K562 (cell line): ENCODE results near the gene ZNF648. TPM values are rescaled to one million over a fixed set of nuclear protein-coding genes. Genes with fewer than 3 reads are reported as not detected.

Experiments used
- ATAC-seq: fragments of 200-7000 bp; cut with Tn5 transposase; 3 replicates; pipeline ENCODE4 v1.9.1; 2020; ENCODE audit warnings: moderate library complexity
- BruUV-seq: library from RNA; stranded (reverse); fragments of 400-500 nt; replicated peaks from 2 replicates; lab custom pipeline; 2021; lab: Mats Ljungman, UMichigan
- CTCF ChIA-PET: fragments of 300-600 bp; formaldehyde crosslinking; extraction: SDS; loops from one replicate; lab custom pipeline; 2021; ENCODE audit warnings: low intra/inter-chr PET ratio; lab: Yijun Ruan, JAX
- POLR2A ChIA-PET: fragments of 300-600, 350-650 bp; sonication (Branson Sonifier 250); formaldehyde crosslinking; extraction: SDS; loops from one replicate; lab custom pipeline; 2021; ENCODE audit warnings: antibody characterized with exemption, inconsistent platforms; lab: Yijun Ruan, JAX
- DNase-seq, 4 experiments: peaks; one replicate each; pipeline versions ENCODE4 v3.0.0 to v3.0.0-alpha.2; 2011 to 2018; ENCODE audit warnings: low spot score in 3 of 4, mixed read lengths in 3 of 4; ENCODE audit errors: extremely low read depth in 1 of 4
- FAIRE-seq: peaks from 2 replicates; lab custom pipeline; 2011; peaks lifted over from hg19 to GRCh38; lab: Jason Lieb, UNC
- H2AFZ ChIP-seq: 2 replicates; pipeline ENCODE4 v1.6.0; 2011; ENCODE audit warnings: low read depth, low read length, control low read depth, inconsistent platforms
- H3K27ac ChIP-seq: fragments of 200-600 bp; 3 replicates; pipeline ENCODE4 v1.8.0; 2011; ENCODE audit warnings: low read depth, mild to moderate bottlenecking, control low read depth, inconsistent platforms, low read length, moderate library complexity, mixed read lengths; ENCODE audit errors: extremely low read depth
- H3K27me3 ChIP-seq, 2 experiments: fragments of 300-600 bp in 1 of 2; 2 replicates in 1 of 2; 3 replicates in 1 of 2; pipeline versions ENCODE4 v1.6.0 to v1.8.0; 2011; ENCODE audit warnings: inconsistent platforms in 2 of 2, low read length in 2 of 2, mild to moderate bottlenecking in 1 of 2, mixed read lengths in 1 of 2, moderate library complexity in 1 of 2; ENCODE audit not compliant: control insufficient read depth in 2 of 2, insufficient read depth in 2 of 2
- H3K36me3 ChIP-seq: fragments of 300-600 bp; 3 replicates; pipeline ENCODE4 v1.8.0; 2011; ENCODE audit warnings: mild to moderate bottlenecking, low read length, inconsistent platforms; ENCODE audit not compliant: control insufficient read depth, insufficient read depth
- H3K4me1 ChIP-seq, 2 experiments: fragments of 200-600 bp in 1 of 2; replicated peaks in 1 of 2; 2 replicates in 1 of 2; 3 replicates in 1 of 2; pipeline versions ENCODE4 v1.5.1 to v1.8.0; 2011; ENCODE audit warnings: inconsistent platforms in 2 of 2, low read length in 2 of 2, mild to moderate bottlenecking in 1 of 2, mixed read lengths in 1 of 2, moderate library complexity in 1 of 2; ENCODE audit not compliant: control insufficient read depth in 2 of 2, insufficient read depth in 2 of 2
- H3K4me2 ChIP-seq: 2 replicates; pipeline ENCODE4 v1.6.1; 2011; ENCODE audit warnings: low read length, control low read depth, inconsistent platforms, mixed read lengths; ENCODE audit not compliant: insufficient read depth
- H3K4me3 ChIP-seq: fragments of 200-600 bp; sonication (generic), shearing (Covaris generic); 2 replicates; pipeline ENCODE4 v1.5.1; 2016; ENCODE audit warnings: control low read depth, inconsistent platforms
- H3K79me2 ChIP-seq: fragments of 200-600 bp; 3 replicates; pipeline ENCODE4 v1.8.0; 2011; ENCODE audit warnings: low read length, inconsistent platforms; ENCODE audit not compliant: control insufficient read depth, insufficient read depth
- H3K9ac ChIP-seq, 2 experiments: 2 replicates each; pipeline versions ENCODE4 v1.6.0 to v1.6.1; 2011; ENCODE audit warnings: low read depth in 2 of 2, low read length in 2 of 2, control low read depth in 1 of 2, inconsistent platforms in 1 of 2, mild to moderate bottlenecking in 1 of 2, mixed read lengths in 1 of 2; ENCODE audit not compliant: insufficient read depth in 1 of 2
- H3K9me1 ChIP-seq: one replicate; pipeline ENCODE4 v1.6.0; 2011; ENCODE audit warnings: inconsistent platforms, mild to moderate bottlenecking, low read length, moderate library complexity; ENCODE audit not compliant: control insufficient read depth, insufficient read depth
- H3K9me3 ChIP-seq: replicated peaks from 2 replicates; pipeline ENCODE4 v1.5.1; 2011; ENCODE audit warnings: low read depth, low read length, inconsistent platforms; ENCODE audit not compliant: control insufficient read depth, insufficient read depth
- H4K20me1 ChIP-seq: replicated peaks from 2 replicates; pipeline ENCODE4 v1.6.1; 2011; ENCODE audit warnings: low read length, inconsistent platforms, mixed read lengths; ENCODE audit not compliant: control insufficient read depth, insufficient read depth
- ARNT ChIP-seq, 2 experiments: fragments of 450-650 bp; IDR thresholded peaks; 2 replicates each; pipeline ENCODE4 v1.6.1; 2016; ENCODE audit warnings: mild to moderate bottlenecking in 1 of 2
- BRD4 ChIP-seq: fragments of 200-600 bp; sonication (generic); IDR thresholded peaks from 2 replicates; pipeline ENCODE4 v1.6.1; 2017; ENCODE audit warnings: inconsistent platforms
- E2F4 ChIP-seq: sonication (generic); formaldehyde crosslinking; IDR thresholded peaks from 2 replicates; pipeline ENCODE4 v1.8.0; 2022; ENCODE audit warnings: mild to moderate bottlenecking, low read depth, missing genetic modification reagents
- FOSL1 ChIP-seq: fragments of 200-800 bp; sonication (Bioruptor generic); conservative IDR thresholded peaks from 2 replicates; pipeline ENCODE4 v1.6.1; 2016; ENCODE audit warnings: missing genetic modification characterization, missing compliant biosample characterization
- NR2C2 ChIP-seq, 2 experiments: fragments of 200-800 bp in 1 of 2; sonication (Bioruptor generic) in 1 of 2; sonication (generic) in 1 of 2; formaldehyde crosslinking in 1 of 2; IDR thresholded peaks; 2 replicates each; pipeline versions ENCODE4 v1.6.1 to v1.8.0; 2016 to 2022; ENCODE audit warnings: mild to moderate bottlenecking in 1 of 2, missing compliant biosample characterization in 1 of 2, missing genetic modification characterization in 1 of 2, missing genetic modification reagents in 1 of 2
- NUFIP1 ChIP-seq: fragments of 450-650 bp; IDR thresholded peaks from 2 replicates; pipeline ENCODE4 v1.6.1; 2018; ENCODE audit not compliant: partially characterized antibody
- POLR2A ChIP-seq: fragments of 450-650 bp; conservative IDR thresholded peaks from 2 replicates; pipeline ENCODE4 v1.6.1; 2016
- RAD21 ChIP-seq, 2 experiments: fragments of 250-450 bp in 1 of 2; fragments of 450-650 bp in 1 of 2; sonication (Bioruptor Pico) in 1 of 2; formaldehyde crosslinking in 1 of 2; IDR thresholded peaks in 1 of 2; conservative IDR thresholded peaks in 1 of 2; 2 replicates each; pipeline versions ENCODE4 v1.4.0 to v1.8.0; 2020 to 2022; ENCODE audit warnings: mild to moderate bottlenecking in 2 of 2, moderate library complexity in 1 of 2
- RREB1 ChIP-seq: fragments of 250-450 bp; sonication (Bioruptor Pico); IDR thresholded peaks from 2 replicates; pipeline ENCODE4 v1.4.0; 2020
- TCFL5 ChIP-seq: fragments of 250-450 bp; sonication (Bioruptor Pico); conservative IDR thresholded peaks from 2 replicates; pipeline ENCODE4 v1.6.1; 2021; ENCODE audit warnings: mild to moderate bottlenecking, moderate library complexity, matching md5 sums
- WGBS: fragments of 100-300 bp; shearing (Covaris generic); methylation state at CpG from one replicate; pipeline ENCODE4 v1.1.6; 2016; ENCODE audit warnings: low coverage, mixed read lengths; ENCODE audit not compliant: insufficient coverage; ENCODE audit errors: missing lambda C conversion rate; 5-methylcytosine and 5-hydroxymethylcytosine counted together
- in situ Hi-C: fragments of 300-500 bp; cut with MboI; formaldehyde crosslinking; loops from 4 replicates; pipeline ENCODE4 v1.15.0; 2018; ENCODE audit warnings: inconsistent platforms, mixed read lengths
- intact Hi-C: fragments of 100-400 bp; cut with micrococcal nuclease; formaldehyde crosslinking; loops from 2 replicates; pipeline ENCODE4 v1.14.2; 2022
- polyA plus RNA-seq, 8 experiments: library from polyadenylated mRNA; depleted of rRNA in 4 of 8; stranded (reverse) in 5 of 8; unstranded in 3 of 8; fragments of >200 nt; fragmentation: Nextera tagmentation in 2 of 8; fragmentation: Illumina TruSeq in 1 of 8; extraction: Ambion mirVana in 2 of 8; extraction: Trizol in 1 of 8; gene quantifications; 2 replicates each; pipeline versions ENCODE4 v1.2.1 to v1.2.3, GENCODE V29; 2011 to 2014; ENCODE audit warnings: inconsistent platforms in 1 of 8, missing spikeins in 1 of 8
- total RNA-seq, 7 experiments: library from RNA; depleted of rRNA in 6 of 7; stranded (reverse); fragments of >200 nt in 6 of 7; fragmentation: Illumina TruSeq in 2 of 7; extraction: Trizol in 2 of 7; gene quantifications; 2 replicates each; pipeline versions ENCODE4 v1.2.1 to v1.2.3, GENCODE V29; 2011 to 2021; ENCODE audit warnings: low replicate concordance in 1 of 7
- TF ChIP-seq, protein P1 (sequence below): fragments of 450-650 bp; formaldehyde crosslinking; IDR thresholded peaks from 2 replicates; pipeline ENCODE4 v1.4.0; 2020; ENCODE audit warnings: mild to moderate bottlenecking, moderate library complexity

The ZNF648 gene
- total and polyA plus RNA-seq, 9 of the 15 experiments (the other 6 are each of a cell fraction or from before 2014, with no cell fraction given) = 0.06 to 0.27 (median 0.18) TPM; not detected in 2

DNA sequence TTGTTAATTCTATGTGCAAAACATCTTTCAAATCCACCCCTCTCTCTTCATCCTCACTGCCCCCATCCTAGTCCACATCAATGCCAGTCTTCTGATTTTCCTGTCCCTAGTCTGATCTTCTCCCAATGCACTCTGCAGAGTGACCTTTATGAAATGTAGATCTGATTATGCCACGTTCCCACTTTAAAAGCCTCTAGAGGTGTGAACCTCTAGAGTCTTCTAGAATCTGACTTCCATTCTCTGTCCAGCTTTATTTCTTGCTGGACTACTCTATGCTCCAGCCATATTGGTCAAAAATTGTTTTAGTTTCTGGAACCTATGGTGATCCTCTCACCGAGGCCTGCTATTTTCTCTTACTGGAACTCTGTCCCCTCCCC, 32.5 kb downstream of the ZNF648 start (continued):
- TF ChIP-seq NUFIP1 (no peak), POLR2A (no peak), BRD4 (no peak), ARNT (IDR thresholded peaks at IDR 0.05) (peak in 1 of 2 experiments; percentile 93; a peak in 1 of 4 replicates), FOSL1 (tag) (no peak), NR2C2 (CRISPR knock-in tag; IDR thresholded peaks at IDR 0.05) (no peak), NR2C2 (tag; IDR thresholded peaks at IDR 0.05) (no peak)
- TF ChIP-seq, protein P1, sequence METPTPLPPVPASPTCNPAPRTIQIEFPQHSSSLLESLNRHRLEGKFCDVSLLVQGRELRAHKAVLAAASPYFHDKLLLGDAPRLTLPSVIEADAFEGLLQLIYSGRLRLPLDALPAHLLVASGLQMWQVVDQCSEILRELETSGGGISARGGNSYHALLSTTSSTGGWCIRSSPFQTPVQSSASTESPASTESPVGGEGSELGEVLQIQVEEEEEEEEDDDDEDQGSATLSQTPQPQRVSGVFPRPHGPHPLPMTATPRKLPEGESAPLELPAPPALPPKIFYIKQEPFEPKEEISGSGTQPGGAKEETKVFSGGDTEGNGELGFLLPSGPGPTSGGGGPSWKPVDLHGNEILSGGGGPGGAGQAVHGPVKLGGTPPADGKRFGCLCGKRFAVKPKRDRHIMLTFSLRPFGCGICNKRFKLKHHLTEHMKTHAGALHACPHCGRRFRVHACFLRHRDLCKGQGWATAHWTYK = no peak

DNA sequence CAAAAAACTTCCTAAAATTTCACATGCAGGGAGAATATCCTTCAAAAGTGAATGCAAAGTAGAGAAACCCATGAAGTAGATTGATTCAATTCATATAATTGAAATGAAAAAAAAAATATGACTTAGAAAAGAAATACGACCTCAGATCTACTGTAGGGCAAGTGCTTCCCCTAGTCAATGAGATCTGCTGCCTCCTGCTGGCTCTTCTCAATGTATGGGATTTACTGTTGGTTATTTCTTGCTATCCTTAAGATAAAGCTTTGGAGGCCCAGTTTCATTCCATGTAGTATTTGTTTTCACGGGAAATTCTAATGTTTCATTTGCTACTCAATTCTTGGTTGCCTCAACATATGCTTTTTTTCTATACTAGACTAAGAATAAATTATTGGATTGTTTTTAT, 46.2 kb downstream of the ZNF648 start:
- 0% methylated on average over 2 of the region's 2 CpGs for WGBS
- H3K27me3 ChIP-seq = no peaks in the 10 kb centered on the region
- ATAC-seq (peak; percentile 70; the same call in 2 of the 3 replicates), DNase-seq (peak in 2 of 4 experiments; percentile 17 to 27), FAIRE-seq (no peak)
- H3K4me2 ChIP-seq = no peak overlapping the region
- H4K20me1 ChIP-seq = no peaks in the 10 kb centered on the region
- BruUV-seq = no TSS peak
- ChIA-PET POLR2A (interaction anchor here (0.7 kb wide), 1 partner anchor 777 kb away, joined by 5 read pairs; no protein-coding TSS in a partner anchor), CTCF (interaction anchor here (0.5 kb wide), 2 partner anchors 533 to 1837 kb away, joined by 3 to 5 read pairs; no protein-coding TSS in a partner anchor)
- H3K4me1 ChIP-seq = no peaks in the 10 kb centered on the region
- H3K79me2 ChIP-seq = no peaks in the 10 kb centered on the region
- H3K9ac ChIP-seq = no peak overlapping the region
- H3K27ac ChIP-seq = no peak overlapping the region
- no peak overlapping the region for H3K4me3 ChIP-seq
- in situ Hi-C loops (no loop called here), intact Hi-C loops (no loop called here)
- no peaks in the 10 kb centered on the region for H3K9me1 ChIP-seq
- no peak overlapping the region for H2AFZ ChIP-seq
- no peaks in the 10 kb centered on the region for H3K36me3 ChIP-seq
- H3K9me3 ChIP-seq = no peaks in the 10 kb centered on the region
- no peak for TF ChIP-seq E2F4 (CRISPR knock-in tag)
- TF ChIP-seq RREB1 = no peak
- TF ChIP-seq RAD21 (CRISPR knock-in tag; conservative IDR thresholded peaks at IDR 0.05 in 1 of 2, IDR thresholded peaks at IDR 0.05 in 1 of 2) = peak in 1 of 2 experiments; percentile 48; a peak in 1 of 4 replicates
- TF ChIP-seq TCFL5 (CRISPR knock-in tag) = no peak
- TF ChIP-seq, protein P1 = no peak
